Left lung (tissue), 10 donors: Measurements from ENCODE around the gene AGPAT3. TPM values are rescaled to one million over a fixed set of nuclear protein-coding genes. Genes with fewer than 3 reads are reported as not detected.

Experiments
- ATAC-seq: fragments of 200-7000 bp; cut with Tn5 transposase; one replicate; pipeline ENCODE4 v1.9.1; 2020; ENCODE audit warnings: moderate library complexity
- DNase-seq, 4 donors: peaks; one replicate each; pipeline ENCODE4 v3.0.0-alpha.2; 2013 to 2020
- H3K27ac ChIP-seq, 2 donors: fragments of 200-600 bp; sonication (generic) in 1 of 2; one replicate each; pipeline versions ENCODE4 v1.5.0 to v1.8.0; 2020 to 2021
- H3K27me3 ChIP-seq, 2 donors: fragments of 200-600 bp; sonication (generic) in 1 of 2; one replicate each; pipeline versions ENCODE4 v1.5.0 to v1.8.0; 2020 to 2021
- H3K36me3 ChIP-seq, 2 donors: fragments of 200-600 bp; sonication (generic) in 1 of 2; one replicate each; pipeline versions ENCODE4 v1.5.0 to v1.8.0; 2020 to 2021
- H3K4me1 ChIP-seq, 2 donors: fragments of 200-600 bp; one replicate each; pipeline ENCODE4 v1.8.0; 2021
- H3K4me3 ChIP-seq, 2 donors: fragments of 200-600 bp; sonication (generic) in 1 of 2; one replicate each; pipeline versions ENCODE4 v1.5.0 to v1.8.0; 2020 to 2021; ENCODE audit warnings: mild to moderate bottlenecking in 1 of 2
- H3K9me3 ChIP-seq, 2 donors: fragments of 200-600 bp; sonication (generic) in 1 of 2; one replicate each; pipeline versions ENCODE4 v1.5.0 to v1.8.0; 2020 to 2021
- intact Hi-C, 2 donors: fragments of 100-400 bp; cut with DNase I; formaldehyde crosslinking; loops; one replicate each; pipeline versions ENCODE4 v1.11.2 to v1.14.2; 2022
- polyA plus RNA-seq, 6 donors: library from polyadenylated mRNA; unstranded; fragments of 120-200 nt; gene quantifications; one replicate each; pipeline ENCODE4 v1.2.1, GENCODE V29; 2013; ENCODE audit not compliant: insufficient read length in 6 of 6
- total RNA-seq, 2 donors: library from RNA; stranded (reverse); fragmentation: NEBNext Ultra II Directional; extraction: Animal tissue kit (Norgen Biotek cat#: 25700); gene quantifications; one replicate each; pipeline ENCODE4 v1.2.1, GENCODE V29; 2021
- TF ChIP-seq, protein P1 (sequence below), 2 donors: fragments of 200-600 bp; sonication (generic) in 1 of 2; IDR thresholded peaks; one replicate each; pipeline versions ENCODE4 v1.5.0 to v1.8.0; 2021; ENCODE audit warnings: antibody characterized with exemption in 2 of 2
- donor health status: DM: no; HTN: yes; CAD: no.
- donor health status: DM: no; HTN: no; CAD: no.

Gene AGPAT3
- total and polyA plus RNA-seq, 8 donors = 37.4 to 111 (median 42.8) TPM

- no peaks in the 10 kb centered on the region for H3K4me1 ChIP-seq
- H3K9me3 ChIP-seq = no peaks in the 10 kb centered on the region
- TF ChIP-seq, protein P1, sequence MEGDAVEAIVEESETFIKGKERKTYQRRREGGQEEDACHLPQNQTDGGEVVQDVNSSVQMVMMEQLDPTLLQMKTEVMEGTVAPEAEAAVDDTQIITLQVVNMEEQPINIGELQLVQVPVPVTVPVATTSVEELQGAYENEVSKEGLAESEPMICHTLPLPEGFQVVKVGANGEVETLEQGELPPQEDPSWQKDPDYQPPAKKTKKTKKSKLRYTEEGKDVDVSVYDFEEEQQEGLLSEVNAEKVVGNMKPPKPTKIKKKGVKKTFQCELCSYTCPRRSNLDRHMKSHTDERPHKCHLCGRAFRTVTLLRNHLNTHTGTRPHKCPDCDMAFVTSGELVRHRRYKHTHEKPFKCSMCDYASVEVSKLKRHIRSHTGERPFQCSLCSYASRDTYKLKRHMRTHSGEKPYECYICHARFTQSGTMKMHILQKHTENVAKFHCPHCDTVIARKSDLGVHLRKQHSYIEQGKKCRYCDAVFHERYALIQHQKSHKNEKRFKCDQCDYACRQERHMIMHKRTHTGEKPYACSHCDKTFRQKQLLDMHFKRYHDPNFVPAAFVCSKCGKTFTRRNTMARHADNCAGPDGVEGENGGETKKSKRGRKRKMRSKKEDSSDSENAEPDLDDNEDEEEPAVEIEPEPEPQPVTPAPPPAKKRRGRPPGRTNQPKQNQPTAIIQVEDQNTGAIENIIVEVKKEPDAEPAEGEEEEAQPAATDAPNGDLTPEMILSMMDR (IDR thresholded peaks at IDR 0.05) = no peak
- H3K36me3 ChIP-seq = peaks cover 0 to 45% of the 10 kb centered on the region in 2 donors
- no peak overlapping the region for H3K4me3 ChIP-seq
- no peak overlapping the region for H3K27ac ChIP-seq
- intact Hi-C loops = no loop called here
- ATAC-seq (no peak), DNase-seq (peak in 1 of 4 donors; percentile 17)
- no peaks in the 10 kb centered on the region for H3K27me3 ChIP-seq
Measured at GRCh38 chr21:43958364-43959158, 93.5 kb downstream of the AGPAT3 start.

- no peak for ATAC-seq
Measured at GRCh38 chr21:43959231-43960116, 94.5 kb downstream of the AGPAT3 start.

GRCh38 chr21:43961382-43961909, 96.4 kb downstream of the AGPAT3 start:
- no peak overlapping the region for H3K27ac ChIP-seq
- intact Hi-C loops = no loop called here
- H3K4me3 ChIP-seq = no peak overlapping the region
- H3K4me1 ChIP-seq = no peaks in the 10 kb centered on the region
- H3K27me3 ChIP-seq = no peaks in the 10 kb centered on the region
- no peaks in the 10 kb centered on the region for H3K9me3 ChIP-seq
- TF ChIP-seq, protein P1 (IDR thresholded peaks at IDR 0.05) = no peak
- DNase-seq (no peak), ATAC-seq (no peak)
- peaks cover 0 to 44% of the 10 kb centered on the region in 2 donors for H3K36me3 ChIP-seq

More at GRCh38 chr21:43959231-43960116, 94.5 kb downstream of the AGPAT3 start:
- peak in 1 of 4 donors; percentile 65 for DNase-seq
- Histone ChIP-seq H3K9me3 (no peaks in the 10 kb centered on the region), H3K4me3 (no peak overlapping the region), H3K27ac (no peak overlapping the region), H3K27me3 (no peaks in the 10 kb centered on the region), H3K36me3 (peaks cover 0 to 45% of the 10 kb centered on the region in 2 donors), H3K4me1 (no peaks in the 10 kb centered on the region)
- intact Hi-C loops = no loop called here
- TF ChIP-seq, protein P1 (IDR thresholded peaks at IDR 0.05) = no peak

- Histone ChIP-seq H3K4me3 (no peak overlapping the region), H3K9me3 (no peaks in the 10 kb centered on the region), H3K27ac (no peak overlapping the region), H3K4me1 (no peaks in the 10 kb centered on the region), H3K36me3 (peaks cover 0 to 64% of the 10 kb centered on the region in 2 donors), H3K27me3 (no peaks in the 10 kb centered on the region)
- intact Hi-C loops = no loop called here
- no peak for ATAC-seq
- TF ChIP-seq, protein P1 (IDR thresholded peaks at IDR 0.05) = no peak
- peak in 1 of 4 donors; percentile 76 for DNase-seq
Measured at GRCh38 chr21:43965911-43966585, 101.0 kb downstream of the AGPAT3 start.
